CD4-positive, alpha-beta T cell treated with Interleukin-12 subunit alpha and Interleukin-12 subunit beta, for 1 hour (primary cell): ENCODE results near the gene SNU13.
"Not testable (repeated sequence)": the region's sequence is repeated elsewhere in the genome, so short reads cannot be mapped to it uniquely, and the experiment has no call there.

Experiments
- DNase-seq: peaks from one replicate; pipeline ENCODE4 v3.0.0-alpha.2; 2020

Gene SNU13

DNA sequence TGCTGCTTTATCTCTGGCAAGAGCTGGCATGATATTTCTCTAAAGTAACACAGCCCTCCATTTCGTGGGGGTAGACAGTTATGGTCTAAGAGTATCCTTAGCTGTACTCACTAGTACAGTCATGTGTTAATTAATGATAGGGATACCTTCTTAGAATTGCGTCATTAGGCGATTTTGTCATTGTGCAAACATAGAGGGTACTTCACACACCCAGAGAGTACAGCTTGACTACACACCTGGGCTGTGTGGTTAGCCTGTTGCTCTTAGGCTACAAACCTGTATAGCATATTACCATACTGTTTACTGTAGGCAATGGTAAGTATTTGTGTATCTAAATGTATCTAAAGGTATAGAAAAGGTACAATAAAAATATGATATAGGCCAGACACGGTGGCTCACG, 50.5 kb downstream of the SNU13 start:
- DNase-seq: no peak

DNA sequence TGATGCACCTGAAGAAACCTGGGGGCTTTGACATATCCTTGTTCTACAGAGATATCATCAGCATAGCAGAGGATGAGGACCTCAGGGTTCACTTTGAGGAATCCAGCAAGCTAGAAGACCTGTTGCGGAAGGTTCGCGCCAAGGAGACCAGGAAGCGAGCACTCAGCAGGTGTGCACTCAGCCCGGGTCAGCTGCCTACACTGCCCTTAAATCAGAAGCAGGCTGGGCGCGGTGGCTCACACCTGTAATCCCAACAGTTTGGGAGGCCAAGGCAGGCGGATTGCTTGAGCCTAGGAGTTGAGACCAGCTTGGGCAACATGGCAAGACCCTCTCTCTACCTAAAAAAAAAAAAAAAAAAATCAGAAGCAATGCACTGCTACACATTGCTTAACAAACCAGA, 51.0 kb downstream of the SNU13 start:
- DNase-seq: not testable (repeated sequence)

DNA sequence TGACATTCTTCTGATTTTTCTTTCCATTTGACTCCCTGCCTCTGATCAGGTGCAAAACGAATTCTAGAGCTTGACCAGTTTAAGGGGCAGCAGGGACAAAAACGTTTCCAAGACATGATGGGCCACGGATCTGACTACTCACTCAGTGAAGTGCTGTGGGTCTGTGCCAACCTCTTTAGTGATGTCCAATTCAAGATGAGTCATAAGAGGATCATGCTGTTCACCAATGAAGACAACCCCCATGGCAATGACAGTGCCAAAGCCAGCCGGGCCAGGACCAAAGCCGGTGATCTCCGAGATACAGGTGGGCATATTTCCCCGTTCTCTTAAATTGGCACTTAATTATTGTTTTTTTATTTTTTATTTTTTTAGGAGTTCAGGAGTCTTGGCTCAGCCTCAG, 52.2 kb downstream of the SNU13 start:
- no peak for DNase-seq

DNA sequence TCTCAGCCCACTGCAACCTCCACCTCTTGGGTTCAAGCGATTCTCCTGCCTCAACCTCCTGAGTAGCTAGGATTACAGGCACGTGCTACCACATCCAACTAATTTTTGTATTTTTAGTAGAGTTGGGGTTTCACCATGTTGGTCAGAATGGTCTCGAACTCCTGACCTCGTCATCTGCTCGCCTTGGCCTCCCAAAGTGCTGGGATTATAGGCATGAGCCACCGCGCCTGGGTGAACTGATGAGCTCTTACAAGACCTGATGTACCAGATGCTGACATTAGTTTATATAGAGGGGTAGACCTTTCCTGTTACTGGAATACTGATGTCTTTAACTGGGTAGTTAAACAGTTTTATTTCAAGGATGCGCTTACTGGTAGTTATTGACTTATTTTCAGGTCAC, 54.1 kb downstream of the SNU13 start:
- not testable (repeated sequence) for DNase-seq

DNA sequence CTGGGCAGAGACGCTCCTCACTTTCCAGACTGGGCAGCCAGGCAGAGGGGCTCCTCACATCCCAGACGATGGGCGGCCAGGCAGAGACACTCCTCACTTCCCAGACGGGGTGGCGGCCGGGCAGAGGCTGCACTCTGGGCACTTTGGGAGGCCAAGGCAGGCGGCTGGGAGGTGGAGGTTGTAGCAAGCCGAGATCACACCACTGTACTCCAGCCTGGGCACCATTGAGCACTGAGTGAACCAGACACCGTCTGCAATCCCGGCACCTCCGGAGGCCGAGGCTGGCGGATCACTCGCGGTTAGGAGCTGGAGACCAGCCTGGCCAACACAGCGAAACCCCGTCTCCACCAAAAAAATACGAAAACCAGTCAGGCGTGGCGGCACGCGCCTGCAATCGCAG, 57.1 kb downstream of the SNU13 start:
- DNase-seq: not testable (repeated sequence)

DNA sequence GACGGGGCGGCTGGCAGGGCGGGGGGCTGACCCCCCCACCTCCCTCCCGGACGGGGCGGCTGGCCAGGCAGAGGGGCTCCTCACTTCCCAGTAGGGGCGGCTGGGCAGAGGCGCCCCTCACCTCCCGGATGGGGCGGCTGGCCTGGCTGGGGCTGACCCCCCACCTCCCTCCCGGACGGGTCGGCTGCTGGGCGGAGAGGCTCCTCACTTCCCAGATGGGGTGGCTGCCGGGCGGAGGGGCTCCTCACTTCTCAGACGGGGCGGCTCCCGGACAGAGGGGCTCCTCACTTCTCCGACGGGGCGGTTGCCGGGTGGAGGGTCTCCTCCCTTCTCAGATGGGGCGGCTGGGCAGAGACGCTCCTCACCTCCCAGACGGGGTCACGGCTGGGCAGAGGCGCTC, 57.6 kb downstream of the SNU13 start:
- not testable (repeated sequence) for DNase-seq

DNA sequence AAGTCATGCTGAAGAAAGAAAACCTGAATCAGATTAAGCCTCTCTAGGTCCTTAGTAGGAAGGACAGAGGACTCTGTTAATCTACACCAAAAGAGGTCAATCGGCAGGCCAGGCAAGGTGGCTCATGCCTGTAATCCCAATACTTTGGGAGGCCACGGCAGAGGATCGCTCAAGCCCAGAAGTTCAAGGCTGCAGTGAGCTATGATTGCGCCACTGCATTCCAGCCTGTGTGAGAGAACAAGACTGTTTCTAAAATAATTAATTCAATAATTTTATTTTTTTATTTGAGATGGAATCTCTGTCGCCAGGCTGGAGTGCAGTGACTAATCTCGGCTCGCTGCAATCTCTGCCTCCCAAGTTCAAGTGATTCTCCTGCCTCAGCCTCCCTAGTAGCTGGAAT, 63.1 kb downstream of the SNU13 start:
- DNase-seq: no peak
